Activated naive CD4-positive, alpha-beta T cell treated with anti-CD3 and anti-CD28 coated beads, Interleukin-2, amount 50 U/mL, for 72 hours (primary cell): ENCODE results near the gene CASKIN2. TPM values are rescaled to one million over a fixed set of nuclear protein-coding genes. Genes with fewer than 3 reads are reported as not detected.
"Not testable (repeated sequence)": the region's sequence is repeated elsewhere in the genome, so short reads cannot be mapped to it uniquely, and the experiment has no call there.

Experiments
- ATAC-seq, 2 donors: fragments of 150-1000 bp; cut with Tn5 transposase; 2 replicates each; pipeline ENCODE4 v1.10.0; 2021; ENCODE audit warnings: mild to moderate bottlenecking in 2 of 2, moderate library complexity in 2 of 2
- DNase-seq, 2 donors: peaks; one replicate each; pipeline ENCODE4 v3.0.0; 2021 to 2022; ENCODE audit warnings: low spot score in 2 of 2
- H3K27ac Mint-ChIP-seq, 2 donors: one replicate each; pipeline ENCODE4 v1.8.0; 2022; ENCODE audit warnings: mild to moderate bottlenecking in 2 of 2, mixed read lengths in 2 of 2
- H3K36me3 Mint-ChIP-seq, 2 donors: one replicate each; pipeline ENCODE4 v1.8.0; 2022; ENCODE audit warnings: mixed read lengths in 2 of 2
- H3K9me3 Mint-ChIP-seq, 2 donors: one replicate each; pipeline ENCODE4 v1.8.0; 2022; ENCODE audit warnings: mixed read lengths in 2 of 2
- total RNA-seq, 2 donors: library from RNA; stranded (reverse); gene quantifications; one replicate each; pipeline ENCODE4 v1.2.3, GENCODE V29; 2022

The CASKIN2 gene
- total RNA-seq, 2 donors from 2014 or later = 1.7 to 3.5 TPM

GRCh38 chr17:75488693-75489510 lies 26.4 kb downstream of the CASKIN2 start:
- ATAC-seq (no peak), DNase-seq (no peak)
- Mint-ChIP-seq H3K36me3 (peaks cover 0 to 7% of the 10 kb centered on the region in 2 donors), H3K9me3 (no peaks in the 10 kb centered on the region), H3K27ac (peak overlapping the region; percentile 29 to 93)

- ATAC-seq = peak; percentile 54 to 77
- Mint-ChIP-seq H3K9me3 (no peaks in the 10 kb centered on the region), H3K27ac (peak overlapping the region; percentile 93 to 97), H3K36me3 (peaks cover 0 to 7% of the 10 kb centered on the region in 2 donors)
- peak in 1 of 2 donors; percentile 30 for DNase-seq
Observed at GRCh38 chr17:75487351-75488070, 27.8 kb downstream of the CASKIN2 start.

GRCh38 chr17:75486951-75487350 lies 28.4 kb downstream of the CASKIN2 start:
- peak overlapping the region; percentile 93 to 97 for H3K27ac Mint-ChIP-seq
- no peaks in the 10 kb centered on the region for H3K9me3 Mint-ChIP-seq
- ATAC-seq (no peak), DNase-seq (no peak)
- H3K36me3 Mint-ChIP-seq = peaks cover 0 to 7% of the 10 kb centered on the region in 2 donors

- DNase-seq (no peak), ATAC-seq (no peak)
Observed at GRCh38 chr17:75486151-75486550, 29.2 kb downstream of the CASKIN2 start.

GRCh38 chr17:75485688-75486087 lies 29.6 kb downstream of the CASKIN2 start:
- H3K9me3 Mint-ChIP-seq = no peaks in the 10 kb centered on the region
- H3K36me3 Mint-ChIP-seq = peaks cover 0 to 7% of the 10 kb centered on the region in 2 donors
- ATAC-seq (no peak), DNase-seq (no peak)
- peak overlapping the region in 1 of 2 donors; percentile 93 for H3K27ac Mint-ChIP-seq

More at GRCh38 chr17:75486151-75486550, 29.2 kb downstream of the CASKIN2 start:
- H3K36me3 Mint-ChIP-seq = peaks cover 0 to 7% of the 10 kb centered on the region in 2 donors
- no peaks in the 10 kb centered on the region for H3K9me3 Mint-ChIP-seq
- H3K27ac Mint-ChIP-seq = peak overlapping the region; percentile 73 to 93

- H3K9me3 Mint-ChIP-seq = no peaks in the 10 kb centered on the region
- H3K36me3 Mint-ChIP-seq = peaks cover 0 to 2% of the 10 kb centered on the region in 2 donors
- H3K27ac Mint-ChIP-seq = no peak overlapping the region
- DNase-seq = no peak
- no peak for ATAC-seq
Observed at GRCh38 chr17:75482098-75482942, 33.0 kb downstream of the CASKIN2 start.

- no peaks in the 10 kb centered on the region for H3K9me3 Mint-ChIP-seq
- H3K27ac Mint-ChIP-seq = peak overlapping the region; percentile 15 to 29
- ATAC-seq (no peak), DNase-seq (no peak)
- no peaks in the 10 kb centered on the region for H3K36me3 Mint-ChIP-seq
Observed at GRCh38 chr17:75481194-75482068, 33.9 kb downstream of the CASKIN2 start.

GRCh38 chr17:75480281-75480680 lies 35.1 kb downstream of the CASKIN2 start:
- DNase-seq (no peak), ATAC-seq (no peak)
- H3K9me3 Mint-ChIP-seq = no peaks in the 10 kb centered on the region
- peak overlapping the region in 1 of 2 donors; percentile 51 for H3K27ac Mint-ChIP-seq
- H3K36me3 Mint-ChIP-seq = no peaks in the 10 kb centered on the region

- DNase-seq (no peak), ATAC-seq (no peak)
- H3K27ac Mint-ChIP-seq = no peak overlapping the region
- H3K9me3 Mint-ChIP-seq = no peaks in the 10 kb centered on the region
- no peaks in the 10 kb centered on the region for H3K36me3 Mint-ChIP-seq
Observed at GRCh38 chr17:75478508-75478907, 36.8 kb downstream of the CASKIN2 start.

- DNase-seq, H3K9me3 Mint-ChIP-seq, H3K27ac Mint-ChIP-seq, H3K36me3 Mint-ChIP-seq, ATAC-seq: not testable (repeated sequence)
Observed at GRCh38 chr17:75477490-75477862, 37.9 kb downstream of the CASKIN2 start.

GRCh38 chr17:75476752-75477489 lies 38.4 kb downstream of the CASKIN2 start:
- no peaks in the 10 kb centered on the region for H3K36me3 Mint-ChIP-seq
- H3K27ac Mint-ChIP-seq = peak overlapping the region in 1 of 2 donors; percentile 52
- DNase-seq (no peak), ATAC-seq (no peak)
- no peaks in the 10 kb centered on the region for H3K9me3 Mint-ChIP-seq

- peak overlapping the region in 1 of 2 donors; percentile 52 for H3K27ac Mint-ChIP-seq
Observed at GRCh38 chr17:75476271-75476671, 39.1 kb downstream of the CASKIN2 start.

GRCh38 chr17:75475851-75476250 lies 39.5 kb downstream of the CASKIN2 start:
- Mint-ChIP-seq H3K36me3 (no peaks in the 10 kb centered on the region), H3K9me3 (no peaks in the 10 kb centered on the region), H3K27ac (peak overlapping the region in 1 of 2 donors; percentile 53)
- no peak for ATAC-seq
- DNase-seq = no peak

More at GRCh38 chr17:75476271-75476671, 39.1 kb downstream of the CASKIN2 start:
- no peaks in the 10 kb centered on the region for H3K36me3 Mint-ChIP-seq
- ATAC-seq (no peak), DNase-seq (no peak)
- no peaks in the 10 kb centered on the region for H3K9me3 Mint-ChIP-seq

- H3K36me3 Mint-ChIP-seq = no peaks in the 10 kb centered on the region
- no peaks in the 10 kb centered on the region for H3K9me3 Mint-ChIP-seq
- no peak for ATAC-seq
- DNase-seq = no peak
- H3K27ac Mint-ChIP-seq = peak overlapping the region; percentile 53 to 89
Observed at GRCh38 chr17:75475144-75475835, 40.0 kb downstream of the CASKIN2 start.

GRCh38 chr17:75474736-75475135 lies 40.6 kb downstream of the CASKIN2 start:
- Mint-ChIP-seq H3K27ac (no peak overlapping the region), H3K9me3 (no peaks in the 10 kb centered on the region), H3K36me3 (no peaks in the 10 kb centered on the region)
- no peak for DNase-seq
- ATAC-seq = no peak
